MCF 10A (cell line): ENCODE results near the gene CDC42SE2. TPM values are rescaled to one million over a fixed set of nuclear protein-coding genes. Genes with fewer than 3 reads are reported as not detected.

Experiments used
- BruUV-seq: library from RNA; stranded (reverse); fragments of 400-500 nt; replicated peaks from 2 replicates; lab custom pipeline; 2021; lab: Mats Ljungman, UMichigan
- CTCF ChIA-PET: fragments of 300-600 bp; sonication (Branson Sonifier 250); formaldehyde crosslinking; extraction: SDS; loops from one replicate; lab custom pipeline; 2021; ENCODE audit warnings: antibody characterized with exemption, inconsistent platforms; lab: Yijun Ruan, JAX
- POLR2A ChIA-PET: fragments of 300-600, 350-650 bp; sonication (Branson Sonifier 250); formaldehyde crosslinking; extraction: SDS; loops from one replicate; lab custom pipeline; 2020; ENCODE audit warnings: antibody characterized with exemption, inconsistent platforms; lab: Yijun Ruan, JAX
- DNase-seq: peaks from one replicate; pipeline ENCODE4 v3.0.0-alpha.2; 2018; ENCODE audit not compliant: unreplicated experiment
- H3K27ac Mint-ChIP-seq: one replicate; pipeline ENCODE4 v1.8.0; 2022; ENCODE audit warnings: mild to moderate bottlenecking, low read depth, mixed read lengths; ENCODE audit not compliant: unreplicated experiment
- H3K27me3 Mint-ChIP-seq: one replicate; pipeline ENCODE4 v1.8.0; 2022; ENCODE audit warnings: mixed read lengths; ENCODE audit not compliant: insufficient read depth, unreplicated experiment
- H3K36me3 Mint-ChIP-seq: one replicate; pipeline ENCODE4 v1.8.0; 2022; ENCODE audit warnings: mild to moderate bottlenecking, moderate library complexity, mixed read lengths; ENCODE audit not compliant: insufficient read depth, unreplicated experiment
- H3K4me1 Mint-ChIP-seq: one replicate; pipeline ENCODE4 v1.8.0; 2022; ENCODE audit warnings: mixed read lengths; ENCODE audit not compliant: insufficient read depth, unreplicated experiment
- H3K4me3 Mint-ChIP-seq: one replicate; pipeline ENCODE4 v1.8.0; 2022; ENCODE audit warnings: mild to moderate bottlenecking, moderate library complexity, mixed read lengths; ENCODE audit not compliant: unreplicated experiment
- H3K9me3 Mint-ChIP-seq: one replicate; pipeline ENCODE4 v1.8.0; 2022; ENCODE audit warnings: mixed read lengths; ENCODE audit not compliant: unreplicated experiment
- CTCF ChIP-seq: fragments of 200-600 bp; IDR thresholded peaks from one replicate; pipeline ENCODE4 v1.8.0; 2022; ENCODE audit warnings: antibody characterized with exemption, mild to moderate bottlenecking; ENCODE audit not compliant: unreplicated experiment
- intact Hi-C: fragments of 100-400 bp; cut with micrococcal nuclease; formaldehyde crosslinking; loops from 2 replicates; pipeline ENCODE4 v1.14.1; 2022
- total RNA-seq: library from RNA; stranded (reverse); gene quantifications from 2 replicates; pipeline ENCODE4 v1.2.3, GENCODE V29; 2022

The CDC42SE2 gene
- total RNA-seq, 1 experiment from 2014 or later = 71.0 TPM

DNA sequence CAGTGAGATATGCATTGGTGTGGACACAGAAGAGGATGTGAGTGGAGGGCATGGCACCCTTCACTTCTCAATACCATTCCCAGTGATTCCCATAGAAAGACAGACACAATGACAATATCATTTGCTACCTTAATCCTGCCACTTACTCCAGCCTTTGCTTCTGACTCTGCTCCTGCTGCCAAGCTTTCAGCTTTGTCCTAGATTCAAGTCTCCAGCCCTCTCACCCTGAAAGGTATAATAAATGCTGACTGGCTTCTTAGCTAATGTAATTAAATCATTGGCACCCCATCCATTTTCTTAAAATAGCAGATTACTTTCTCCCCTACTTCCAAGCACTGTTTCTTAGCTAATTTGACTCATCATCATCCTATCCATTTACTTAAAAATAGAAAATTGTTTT, 41.1 kb upstream of the CDC42SE2 start:
- no peak for DNase-seq
- BruUV-seq = no TSS peak
- Mint-ChIP-seq H3K4me1 (peaks cover 11% of the 10 kb centered on the region), H3K27ac (no peak overlapping the region), H3K9me3 (no peaks in the 10 kb centered on the region), H3K4me3 (no peak overlapping the region), H3K36me3 (no peaks in the 10 kb centered on the region), H3K27me3 (no peaks in the 10 kb centered on the region)
- CTCF ChIA-PET = interaction anchor here (0.7 to 1.1 kb wide), 2 partner anchors 22 to 40 kb away, joined by 3 to 4 read pairs; no protein-coding TSS in a partner anchor
- intact Hi-C loops = no loop called here
- POLR2A ChIA-PET = interaction anchor here (0.5 to 5.3 kb wide), 7 partner anchors 23 to 71 kb away, joined by 3 to 66 read pairs (median 4); partner anchors contain the start of genes CDC42SE2 and HINT1
- no peak for TF ChIP-seq CTCF

DNA sequence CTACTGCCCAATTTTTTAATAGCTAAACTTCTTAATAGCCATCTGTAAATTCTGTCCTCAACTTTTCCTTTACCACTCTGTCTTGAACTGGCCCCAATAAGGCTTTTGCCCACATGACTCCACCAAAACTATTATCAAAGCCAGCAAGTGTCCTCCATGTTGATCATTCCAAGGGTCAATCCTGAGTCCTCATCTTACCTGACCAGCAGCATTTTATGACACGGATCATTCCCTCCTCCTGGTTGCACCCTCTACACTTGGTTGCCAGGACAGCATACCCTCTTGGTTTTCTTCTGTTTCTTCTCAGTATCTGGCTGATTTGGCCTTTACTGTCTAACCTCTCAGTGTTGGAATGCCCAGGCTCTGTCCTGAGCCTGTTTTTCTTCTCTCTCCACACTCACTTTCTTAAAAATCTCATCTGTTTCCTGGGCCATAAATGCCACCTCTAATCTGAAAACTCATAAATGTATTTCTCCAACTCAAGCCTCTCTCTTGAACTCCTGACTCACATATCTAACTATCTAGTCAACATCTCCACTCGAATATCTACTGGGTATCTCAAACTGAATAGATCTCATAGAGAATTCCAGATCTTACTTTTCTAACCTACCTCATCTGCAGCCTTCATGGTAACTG, 40.0 kb upstream of the CDC42SE2 start:
- no peak for DNase-seq
- H3K4me1 Mint-ChIP-seq = peaks cover 11% of the 10 kb centered on the region
- intact Hi-C loops = no loop called here
- TF ChIP-seq CTCF = no peak
- CTCF ChIA-PET = interaction anchor here (1.2 kb wide), 1 partner anchor 158 kb away, joined by 5 read pairs; no protein-coding TSS in a partner anchor
- POLR2A ChIA-PET = no interaction called here
- H3K9me3 Mint-ChIP-seq = no peaks in the 10 kb centered on the region
- no TSS peak for BruUV-seq
- no peak overlapping the region for H3K4me3 Mint-ChIP-seq
- H3K27me3 Mint-ChIP-seq = no peaks in the 10 kb centered on the region
- H3K36me3 Mint-ChIP-seq = no peaks in the 10 kb centered on the region
- no peak overlapping the region for H3K27ac Mint-ChIP-seq

GRCh38 chr5:131224387-131225201, 39.3 kb upstream of the CDC42SE2 start:
- no peak for TF ChIP-seq CTCF
- Mint-ChIP-seq H3K27me3 (no peaks in the 10 kb centered on the region), H3K4me3 (no peak overlapping the region), H3K36me3 (no peaks in the 10 kb centered on the region), H3K4me1 (peaks cover 7% of the 10 kb centered on the region), H3K9me3 (no peaks in the 10 kb centered on the region), H3K27ac (no peak overlapping the region)
- CTCF ChIA-PET = interaction anchor here (0.6 to 1.2 kb wide), 2 partner anchors 157 to 1832 kb away, joined by 3 to 5 read pairs; no protein-coding TSS in a partner anchor
- no TSS peak for BruUV-seq
- DNase-seq = no peak
- intact Hi-C loops = no loop called here
- POLR2A ChIA-PET = interaction anchor here (1.1 kb wide), 1 partner anchor 13 kb away, joined by 3 read pairs; no protein-coding TSS in a partner anchor
